Measurements from ENCODE around the gene MAP3K8. TPM values are rescaled to one million over a fixed set of nuclear protein-coding genes. Genes with fewer than 3 reads are reported as not detected.

Gene MAP3K8
- total and polyA plus RNA-seq, 9 of the 15 experiments (the other 6 are each of a cell fraction or from before 2014, with no cell fraction given): 6.9 to 23.6 (median 13.6) TPM

DNA sequence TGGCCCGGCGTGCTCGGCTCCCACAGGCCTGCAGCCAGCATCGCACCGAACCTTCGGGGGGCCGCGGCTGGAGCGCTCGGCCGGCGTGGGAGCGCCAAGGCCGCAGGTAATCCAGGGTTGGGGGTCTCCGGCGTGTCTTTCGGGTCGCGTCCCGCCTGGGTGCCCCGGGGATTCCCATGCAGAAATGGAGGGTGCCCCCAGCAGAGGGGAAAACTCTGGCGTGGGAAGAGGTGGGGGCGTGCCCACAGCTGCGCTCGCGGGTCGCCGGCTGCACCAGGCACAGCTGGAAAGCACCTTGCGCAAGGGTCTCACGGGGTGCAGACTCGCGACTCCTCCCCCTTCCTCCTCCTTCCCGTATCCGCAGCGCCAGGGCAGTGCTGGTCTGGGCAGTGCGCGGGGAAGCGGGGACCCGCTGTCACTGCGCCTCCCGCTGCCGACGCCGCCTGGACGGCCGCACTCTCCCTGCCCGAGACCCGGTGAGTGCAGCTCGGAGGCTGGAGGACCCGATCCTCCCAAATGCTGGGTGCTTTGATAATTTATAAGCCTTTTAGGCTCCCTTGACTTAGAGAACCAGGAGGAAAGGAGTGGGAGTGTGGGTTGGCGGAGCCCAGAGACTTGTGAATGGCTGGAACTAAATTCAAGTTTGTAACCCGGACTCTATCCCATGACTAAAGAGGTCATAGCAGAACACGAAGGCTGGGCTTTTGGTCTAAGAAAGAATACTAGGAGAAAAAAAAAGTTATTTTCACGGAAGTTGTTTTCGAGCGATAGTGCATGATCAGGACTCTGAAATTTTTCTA, 489 bp downstream of the MAP3K8 start (continued):
- TF ChIP-seq, protein P1, sequence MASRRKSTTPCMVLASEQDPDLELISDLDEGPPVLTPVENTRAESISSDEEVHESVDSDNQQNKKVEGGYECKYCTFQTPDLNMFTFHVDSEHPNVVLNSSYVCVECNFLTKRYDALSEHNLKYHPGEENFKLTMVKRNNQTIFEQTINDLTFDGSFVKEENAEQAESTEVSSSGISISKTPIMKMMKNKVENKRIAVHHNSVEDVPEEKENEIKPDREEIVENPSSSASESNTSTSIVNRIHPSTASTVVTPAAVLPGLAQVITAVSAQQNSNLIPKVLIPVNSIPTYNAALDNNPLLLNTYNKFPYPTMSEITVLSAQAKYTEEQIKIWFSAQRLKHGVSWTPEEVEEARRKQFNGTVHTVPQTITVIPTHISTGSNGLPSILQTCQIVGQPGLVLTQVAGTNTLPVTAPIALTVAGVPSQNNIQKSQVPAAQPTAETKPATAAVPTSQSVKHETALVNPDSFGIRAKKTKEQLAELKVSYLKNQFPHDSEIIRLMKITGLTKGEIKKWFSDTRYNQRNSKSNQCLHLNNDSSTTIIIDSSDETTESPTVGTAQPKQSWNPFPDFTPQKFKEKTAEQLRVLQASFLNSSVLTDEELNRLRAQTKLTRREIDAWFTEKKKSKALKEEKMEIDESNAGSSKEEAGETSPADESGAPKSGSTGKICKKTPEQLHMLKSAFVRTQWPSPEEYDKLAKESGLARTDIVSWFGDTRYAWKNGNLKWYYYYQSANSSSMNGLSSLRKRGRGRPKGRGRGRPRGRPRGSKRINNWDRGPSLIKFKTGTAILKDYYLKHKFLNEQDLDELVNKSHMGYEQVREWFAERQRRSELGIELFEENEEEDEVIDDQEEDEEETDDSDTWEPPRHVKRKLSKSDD (conservative IDR thresholded peaks at IDR 0.05; ENCODE audit: low read length): no peak
- TF ChIP-seq, protein P2, sequence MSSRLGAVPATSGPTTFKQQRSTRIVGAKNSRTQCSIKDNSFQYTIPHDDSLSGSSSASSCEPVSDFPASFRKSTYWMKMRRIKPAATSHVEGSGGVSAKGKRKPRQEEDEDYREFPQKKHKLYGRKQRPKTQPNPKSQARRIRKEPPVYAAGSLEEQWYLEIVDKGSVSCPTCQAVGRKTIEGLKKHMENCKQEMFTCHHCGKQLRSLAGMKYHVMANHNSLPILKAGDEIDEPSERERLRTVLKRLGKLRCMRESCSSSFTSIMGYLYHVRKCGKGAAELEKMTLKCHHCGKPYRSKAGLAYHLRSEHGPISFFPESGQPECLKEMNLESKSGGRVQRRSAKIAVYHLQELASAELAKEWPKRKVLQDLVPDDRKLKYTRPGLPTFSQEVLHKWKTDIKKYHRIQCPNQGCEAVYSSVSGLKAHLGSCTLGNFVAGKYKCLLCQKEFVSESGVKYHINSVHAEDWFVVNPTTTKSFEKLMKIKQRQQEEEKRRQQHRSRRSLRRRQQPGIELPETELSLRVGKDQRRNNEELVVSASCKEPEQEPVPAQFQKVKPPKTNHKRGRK (tag; IDR thresholded peaks at IDR 0.05): no peak
- no peak for TF ChIP-seq TAF7 (tag; IDR thresholded peaks at IDR 0.05)
- TF ChIP-seq, protein P3, sequence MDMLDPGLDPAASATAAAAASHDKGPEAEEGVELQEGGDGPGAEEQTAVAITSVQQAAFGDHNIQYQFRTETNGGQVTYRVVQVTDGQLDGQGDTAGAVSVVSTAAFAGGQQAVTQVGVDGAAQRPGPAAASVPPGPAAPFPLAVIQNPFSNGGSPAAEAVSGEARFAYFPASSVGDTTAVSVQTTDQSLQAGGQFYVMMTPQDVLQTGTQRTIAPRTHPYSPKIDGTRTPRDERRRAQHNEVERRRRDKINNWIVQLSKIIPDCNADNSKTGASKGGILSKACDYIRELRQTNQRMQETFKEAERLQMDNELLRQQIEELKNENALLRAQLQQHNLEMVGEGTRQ (CRISPR knock-in tag; IDR thresholded peaks at IDR 0.05): no peak
- TF ChIP-seq SMARCE1 (IDR thresholded peaks at IDR 0.05): no peak; the same call in 1 of the 2 replicates
- TF ChIP-seq, protein P4, sequence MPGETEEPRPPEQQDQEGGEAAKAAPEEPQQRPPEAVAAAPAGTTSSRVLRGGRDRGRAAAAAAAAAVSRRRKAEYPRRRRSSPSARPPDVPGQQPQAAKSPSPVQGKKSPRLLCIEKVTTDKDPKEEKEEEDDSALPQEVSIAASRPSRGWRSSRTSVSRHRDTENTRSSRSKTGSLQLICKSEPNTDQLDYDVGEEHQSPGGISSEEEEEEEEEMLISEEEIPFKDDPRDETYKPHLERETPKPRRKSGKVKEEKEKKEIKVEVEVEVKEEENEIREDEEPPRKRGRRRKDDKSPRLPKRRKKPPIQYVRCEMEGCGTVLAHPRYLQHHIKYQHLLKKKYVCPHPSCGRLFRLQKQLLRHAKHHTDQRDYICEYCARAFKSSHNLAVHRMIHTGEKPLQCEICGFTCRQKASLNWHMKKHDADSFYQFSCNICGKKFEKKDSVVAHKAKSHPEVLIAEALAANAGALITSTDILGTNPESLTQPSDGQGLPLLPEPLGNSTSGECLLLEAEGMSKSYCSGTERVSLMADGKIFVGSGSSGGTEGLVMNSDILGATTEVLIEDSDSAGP (CRISPR knock-in tag; IDR thresholded peaks at IDR 0.05): no peak
- TF ChIP-seq, protein P5, sequence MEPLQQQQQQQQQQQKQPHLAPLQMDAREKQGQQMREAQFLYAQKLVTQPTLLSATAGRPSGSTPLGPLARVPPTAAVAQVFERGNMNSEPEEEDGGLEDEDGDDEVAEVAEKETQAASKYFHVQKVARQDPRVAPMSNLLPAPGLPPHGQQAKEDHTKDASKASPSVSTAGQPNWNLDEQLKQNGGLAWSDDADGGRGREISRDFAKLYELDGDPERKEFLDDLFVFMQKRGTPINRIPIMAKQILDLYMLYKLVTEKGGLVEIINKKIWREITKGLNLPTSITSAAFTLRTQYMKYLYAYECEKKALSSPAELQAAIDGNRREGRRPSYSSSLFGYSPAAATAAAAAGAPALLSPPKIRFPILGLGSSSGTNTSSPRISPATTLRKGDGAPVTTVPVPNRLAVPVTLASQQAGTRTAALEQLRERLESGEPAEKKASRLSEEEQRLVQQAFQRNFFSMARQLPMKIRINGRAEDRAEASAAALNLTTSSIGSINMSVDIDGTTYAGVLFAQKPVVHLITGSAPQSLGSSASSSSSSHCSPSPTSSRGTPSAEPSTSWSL (CRISPR knock-in tag; IDR thresholded peaks at IDR 0.05; ENCODE audit: borderline replicate concordance): no peak
- no peak for TF ChIP-seq MYBL2 (IDR thresholded peaks at IDR 0.05; ENCODE audit: low read depth)
- no peak for TF ChIP-seq MYBL2 (CRISPR knock-in tag; IDR thresholded peaks at IDR 0.05; ENCODE audit: borderline replicate concordance)
- TF ChIP-seq, protein P6, sequence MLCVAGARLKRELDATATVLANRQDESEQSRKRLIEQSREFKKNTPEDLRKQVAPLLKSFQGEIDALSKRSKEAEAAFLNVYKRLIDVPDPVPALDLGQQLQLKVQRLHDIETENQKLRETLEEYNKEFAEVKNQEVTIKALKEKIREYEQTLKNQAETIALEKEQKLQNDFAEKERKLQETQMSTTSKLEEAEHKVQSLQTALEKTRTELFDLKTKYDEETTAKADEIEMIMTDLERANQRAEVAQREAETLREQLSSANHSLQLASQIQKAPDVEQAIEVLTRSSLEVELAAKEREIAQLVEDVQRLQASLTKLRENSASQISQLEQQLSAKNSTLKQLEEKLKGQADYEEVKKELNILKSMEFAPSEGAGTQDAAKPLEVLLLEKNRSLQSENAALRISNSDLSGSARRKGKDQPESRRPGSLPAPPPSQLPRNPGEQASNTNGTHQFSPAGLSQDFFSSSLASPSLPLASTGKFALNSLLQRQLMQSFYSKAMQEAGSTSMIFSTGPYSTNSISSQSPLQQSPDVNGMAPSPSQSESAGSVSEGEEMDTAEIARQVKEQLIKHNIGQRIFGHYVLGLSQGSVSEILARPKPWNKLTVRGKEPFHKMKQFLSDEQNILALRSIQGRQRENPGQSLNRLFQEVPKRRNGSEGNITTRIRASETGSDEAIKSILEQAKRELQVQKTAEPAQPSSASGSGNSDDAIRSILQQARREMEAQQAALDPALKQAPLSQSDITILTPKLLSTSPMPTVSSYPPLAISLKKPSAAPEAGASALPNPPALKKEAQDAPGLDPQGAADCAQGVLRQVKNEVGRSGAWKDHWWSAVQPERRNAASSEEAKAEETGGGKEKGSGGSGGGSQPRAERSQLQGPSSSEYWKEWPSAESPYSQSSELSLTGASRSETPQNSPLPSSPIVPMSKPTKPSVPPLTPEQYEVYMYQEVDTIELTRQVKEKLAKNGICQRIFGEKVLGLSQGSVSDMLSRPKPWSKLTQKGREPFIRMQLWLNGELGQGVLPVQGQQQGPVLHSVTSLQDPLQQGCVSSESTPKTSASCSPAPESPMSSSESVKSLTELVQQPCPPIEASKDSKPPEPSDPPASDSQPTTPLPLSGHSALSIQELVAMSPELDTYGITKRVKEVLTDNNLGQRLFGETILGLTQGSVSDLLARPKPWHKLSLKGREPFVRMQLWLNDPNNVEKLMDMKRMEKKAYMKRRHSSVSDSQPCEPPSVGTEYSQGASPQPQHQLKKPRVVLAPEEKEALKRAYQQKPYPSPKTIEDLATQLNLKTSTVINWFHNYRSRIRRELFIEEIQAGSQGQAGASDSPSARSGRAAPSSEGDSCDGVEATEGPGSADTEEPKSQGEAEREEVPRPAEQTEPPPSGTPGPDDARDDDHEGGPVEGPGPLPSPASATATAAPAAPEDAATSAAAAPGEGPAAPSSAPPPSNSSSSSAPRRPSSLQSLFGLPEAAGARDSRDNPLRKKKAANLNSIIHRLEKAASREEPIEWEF (CRISPR knock-in tag; IDR thresholded peaks at IDR 0.05): no peak
- TF ChIP-seq BRD4 (IDR thresholded peaks at IDR 0.05): no peak
- TF ChIP-seq ZNF165 (CRISPR knock-in tag; IDR thresholded peaks at IDR 0.05; ENCODE audit: borderline replicate concordance): no peak
- no peak for TF ChIP-seq CREBBP (IDR thresholded peaks at IDR 0.05; ENCODE audit: low read depth, low read length)
